Neural crest cell (in vitro differentiated cells): Measurements from ENCODE around the gene AADAC. TPM values are rescaled to one million over a fixed set of nuclear protein-coding genes. Genes with fewer than 3 reads are reported as not detected.
"Not testable (repeated sequence)": the region's sequence is repeated elsewhere in the genome, so short reads cannot be mapped to it uniquely, and the experiment has no call there.

ENCODE experiments used
- DNase-seq: peaks from one replicate; pipeline ENCODE4 v3.0.0; 2021; ENCODE audit warnings: low read depth, mixed read lengths, low spot score
- H3K27ac Mint-ChIP-seq: one replicate; pipeline ENCODE4 v1.8.0; 2021; ENCODE audit warnings: mild to moderate bottlenecking, mixed read lengths; ENCODE audit not compliant: unreplicated experiment
- H3K27me3 Mint-ChIP-seq: 2 replicates; pipeline ENCODE4 v1.8.0; 2021; ENCODE audit warnings: low read depth, mild to moderate bottlenecking, mixed read lengths
- H3K36me3 Mint-ChIP-seq: 2 replicates; pipeline ENCODE4 v1.8.0; 2021; ENCODE audit warnings: low read depth, mild to moderate bottlenecking, mixed read lengths
- H3K4me1 Mint-ChIP-seq: 2 replicates; pipeline ENCODE4 v1.8.0; 2021; ENCODE audit warnings: mixed read lengths
- H3K4me3 Mint-ChIP-seq: one replicate; pipeline ENCODE4 v1.8.0; 2021; ENCODE audit warnings: mild to moderate bottlenecking, mixed read lengths
- H3K9me3 Mint-ChIP-seq: 2 replicates; pipeline ENCODE4 v1.8.0; 2021; ENCODE audit warnings: mixed read lengths
- long read RNA-seq: library from polyadenylated mRNA; unstranded; transcript quantifications from one replicate; pipeline ENCODE4 v2.0.0, GENCODE V29; 2020
- total RNA-seq: library from RNA; stranded (reverse); gene quantifications from 2 replicates; pipeline ENCODE4 v1.2.1, GENCODE V29; 2021
- TF ChIP-seq, protein P1 (sequence below): fragments of 200-600 bp; sonication (generic); conservative IDR thresholded peaks from 2 replicates; pipeline ENCODE4 v1.5.0; 2021; ENCODE audit warnings: antibody characterized with exemption, mild to moderate bottlenecking

AADAC gene, protein sequence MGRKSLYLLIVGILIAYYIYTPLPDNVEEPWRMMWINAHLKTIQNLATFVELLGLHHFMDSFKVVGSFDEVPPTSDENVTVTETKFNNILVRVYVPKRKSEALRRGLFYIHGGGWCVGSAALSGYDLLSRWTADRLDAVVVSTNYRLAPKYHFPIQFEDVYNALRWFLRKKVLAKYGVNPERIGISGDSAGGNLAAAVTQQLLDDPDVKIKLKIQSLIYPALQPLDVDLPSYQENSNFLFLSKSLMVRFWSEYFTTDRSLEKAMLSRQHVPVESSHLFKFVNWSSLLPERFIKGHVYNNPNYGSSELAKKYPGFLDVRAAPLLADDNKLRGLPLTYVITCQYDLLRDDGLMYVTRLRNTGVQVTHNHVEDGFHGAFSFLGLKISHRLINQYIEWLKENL
- total RNA-seq, result not detected in 2 replicates
- long read RNA-seq, result 0 reads

DNA sequence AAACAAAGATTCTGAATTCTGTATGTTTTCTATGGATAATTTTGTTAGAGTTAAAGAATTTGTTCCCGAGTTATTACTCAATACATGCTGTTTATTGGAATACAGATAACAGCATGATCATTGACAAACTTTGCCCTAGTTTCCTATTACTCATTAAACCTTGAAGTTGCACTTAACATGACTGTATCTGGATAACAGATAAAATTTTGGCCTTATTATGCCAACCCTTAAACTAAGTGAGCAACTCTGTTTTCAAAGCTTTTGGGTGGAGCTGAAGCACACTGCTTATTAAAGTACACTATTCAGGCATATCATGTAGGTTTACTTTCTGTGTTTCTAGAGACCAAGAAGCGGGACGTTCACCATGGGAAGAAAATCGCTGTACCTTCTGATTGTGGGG is at the start of gene AADAC:
AADAC (plus strand) TSS at position 318 of the 400 bp plus-strand sequence; CDS start at position 365, 47 bp downstream.
- TF ChIP-seq, protein P1, sequence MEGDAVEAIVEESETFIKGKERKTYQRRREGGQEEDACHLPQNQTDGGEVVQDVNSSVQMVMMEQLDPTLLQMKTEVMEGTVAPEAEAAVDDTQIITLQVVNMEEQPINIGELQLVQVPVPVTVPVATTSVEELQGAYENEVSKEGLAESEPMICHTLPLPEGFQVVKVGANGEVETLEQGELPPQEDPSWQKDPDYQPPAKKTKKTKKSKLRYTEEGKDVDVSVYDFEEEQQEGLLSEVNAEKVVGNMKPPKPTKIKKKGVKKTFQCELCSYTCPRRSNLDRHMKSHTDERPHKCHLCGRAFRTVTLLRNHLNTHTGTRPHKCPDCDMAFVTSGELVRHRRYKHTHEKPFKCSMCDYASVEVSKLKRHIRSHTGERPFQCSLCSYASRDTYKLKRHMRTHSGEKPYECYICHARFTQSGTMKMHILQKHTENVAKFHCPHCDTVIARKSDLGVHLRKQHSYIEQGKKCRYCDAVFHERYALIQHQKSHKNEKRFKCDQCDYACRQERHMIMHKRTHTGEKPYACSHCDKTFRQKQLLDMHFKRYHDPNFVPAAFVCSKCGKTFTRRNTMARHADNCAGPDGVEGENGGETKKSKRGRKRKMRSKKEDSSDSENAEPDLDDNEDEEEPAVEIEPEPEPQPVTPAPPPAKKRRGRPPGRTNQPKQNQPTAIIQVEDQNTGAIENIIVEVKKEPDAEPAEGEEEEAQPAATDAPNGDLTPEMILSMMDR, result no peak
- no peak within 1 kb of the TSS for H3K27ac Mint-ChIP-seq
- H3K27me3 Mint-ChIP-seq, result no peaks in the 10 kb centered on the region
- no peaks in the 10 kb centered on the region for H3K4me1 Mint-ChIP-seq
- H3K4me3 Mint-ChIP-seq, result no peak within 1 kb of the TSS
- H3K9me3 Mint-ChIP-seq, result peaks cover 1% of the 10 kb centered on the region
- DNase-seq, result no peak
- no peaks in the 10 kb centered on the region for H3K36me3 Mint-ChIP-seq

DNA sequence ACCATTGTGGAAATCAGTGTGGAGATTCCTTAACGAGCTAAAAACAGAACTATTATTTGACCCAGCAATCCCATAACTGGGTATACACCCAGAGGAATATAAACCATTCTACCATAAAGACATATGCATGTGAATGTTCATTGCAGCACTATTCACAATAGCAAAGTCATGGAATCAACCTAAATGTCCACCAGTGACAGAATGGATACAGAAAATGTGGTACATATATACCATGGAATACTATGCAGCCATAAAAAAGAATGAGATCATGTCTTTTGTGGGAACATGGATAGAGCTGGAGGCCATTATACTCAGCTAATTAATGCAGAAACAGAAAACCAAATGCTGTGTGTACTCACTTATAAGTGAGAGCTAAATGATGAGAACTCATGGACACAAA is 49.2 kb upstream of the AADAC start:
- H3K27ac Mint-ChIP-seq, H3K4me1 Mint-ChIP-seq, H3K4me3 Mint-ChIP-seq, H3K27me3 Mint-ChIP-seq, DNase-seq, H3K36me3 Mint-ChIP-seq, H3K9me3 Mint-ChIP-seq: not testable (repeated sequence)

DNA sequence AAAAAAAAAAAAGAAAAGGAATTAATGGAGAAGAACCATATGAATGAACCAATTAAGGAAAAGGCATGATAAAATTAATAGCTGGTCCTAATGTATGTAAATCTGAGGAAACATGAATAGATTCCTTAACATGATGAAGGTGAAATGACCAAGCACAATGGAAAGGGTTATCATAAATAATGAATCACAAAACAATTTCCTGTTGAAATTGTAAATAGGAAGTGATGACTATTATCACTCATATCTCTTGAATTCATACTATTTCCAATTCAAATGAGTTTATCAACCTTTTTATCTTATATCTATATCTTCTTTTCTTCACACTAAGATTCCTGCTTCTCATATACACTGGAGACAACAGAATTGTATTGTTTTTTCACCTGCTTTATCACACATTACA is 48.2 kb upstream of the AADAC start:
- H3K36me3 Mint-ChIP-seq, result no peaks in the 10 kb centered on the region
- H3K27me3 Mint-ChIP-seq, result no peaks in the 10 kb centered on the region
- DNase-seq, result no peak
- H3K4me1 Mint-ChIP-seq, result peaks cover 7% of the 10 kb centered on the region
- H3K9me3 Mint-ChIP-seq, result no peaks in the 10 kb centered on the region
- H3K27ac Mint-ChIP-seq, result no peak overlapping the region
- H3K4me3 Mint-ChIP-seq, result no peak overlapping the region
- TF ChIP-seq, protein P1, result no peak

DNA sequence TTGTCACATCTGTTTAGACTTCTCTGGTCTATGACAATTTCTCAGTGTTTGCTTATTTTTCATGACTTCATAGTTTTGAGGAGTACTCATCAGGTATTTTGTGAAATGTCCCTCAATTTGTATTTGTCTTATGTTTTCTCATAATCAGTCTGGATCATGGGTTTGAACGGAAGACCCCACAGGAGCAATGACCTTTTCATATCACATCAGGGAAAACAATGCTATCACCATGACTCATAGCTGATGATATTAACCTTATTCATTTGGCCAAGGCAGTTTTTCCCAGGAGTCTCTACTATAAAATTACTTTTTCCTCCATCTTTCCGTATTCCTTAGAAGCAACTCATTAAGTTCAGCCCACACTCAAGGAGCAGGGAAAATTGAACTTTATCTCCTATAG is 47.5 kb upstream of the AADAC start:
- H3K36me3 Mint-ChIP-seq, result no peaks in the 10 kb centered on the region
- TF ChIP-seq, protein P1, result no peak
- H3K4me3 Mint-ChIP-seq, result no peak overlapping the region
- H3K9me3 Mint-ChIP-seq, result no peaks in the 10 kb centered on the region
- DNase-seq, result no peak
- no peak overlapping the region for H3K27ac Mint-ChIP-seq
- peaks cover 11% of the 10 kb centered on the region for H3K4me1 Mint-ChIP-seq
- no peaks in the 10 kb centered on the region for H3K27me3 Mint-ChIP-seq

DNA sequence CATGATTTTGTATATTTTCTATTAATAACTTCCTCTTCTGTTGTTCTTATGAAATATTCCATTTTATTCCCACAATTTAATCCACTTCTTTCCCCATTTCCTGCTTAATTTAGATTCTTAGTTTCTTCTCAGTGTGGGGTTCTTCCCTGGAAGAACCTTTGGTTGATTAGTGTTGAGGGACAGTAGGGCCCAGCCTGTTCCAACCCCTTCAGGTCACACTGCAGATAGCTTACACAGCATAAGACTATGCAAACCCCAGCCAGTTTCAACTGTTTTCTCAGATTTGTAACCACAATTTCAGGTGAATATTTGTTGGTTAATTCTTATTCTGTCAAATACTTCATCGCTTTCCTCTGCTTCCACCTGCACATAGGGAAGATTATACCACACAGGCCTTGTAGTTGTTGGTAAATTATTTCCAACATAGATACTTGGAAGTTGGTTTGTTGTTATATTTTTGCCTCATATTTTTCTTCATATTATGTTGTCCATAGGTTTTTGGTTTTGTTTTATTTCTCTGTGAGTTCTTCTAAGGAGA is 45.5 kb upstream of the AADAC start:
- Mint-ChIP-seq H3K4me3 (no peak overlapping the region), H3K27me3 (no peaks in the 10 kb centered on the region), H3K36me3 (no peaks in the 10 kb centered on the region), H3K27ac (no peak overlapping the region), H3K4me1 (peaks cover 11% of the 10 kb centered on the region), H3K9me3 (no peaks in the 10 kb centered on the region)
- no peak for DNase-seq
- TF ChIP-seq, protein P1, result no peak

DNA sequence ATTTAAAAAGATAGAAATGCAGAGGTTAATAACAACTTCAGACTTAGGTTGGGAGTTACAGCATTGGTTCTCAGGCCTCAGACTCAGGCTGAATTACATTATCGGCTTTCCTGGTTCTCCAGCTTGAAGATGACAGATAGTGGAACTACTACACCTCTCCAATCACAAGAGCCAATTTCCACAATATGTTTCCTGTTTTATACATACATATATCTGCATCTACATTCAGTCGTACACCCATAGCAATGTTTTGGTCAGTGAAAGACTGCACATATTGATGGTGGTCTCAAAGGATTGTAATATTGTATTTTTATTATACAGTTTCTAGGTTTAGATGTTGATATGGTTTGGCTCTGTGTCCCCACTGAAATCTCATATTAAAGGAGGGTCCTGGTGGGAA is 44.7 kb upstream of the AADAC start:
- Mint-ChIP-seq H3K4me1 (peaks cover 11% of the 10 kb centered on the region), H3K36me3 (no peaks in the 10 kb centered on the region), H3K4me3 (no peak overlapping the region), H3K27me3 (no peaks in the 10 kb centered on the region), H3K9me3 (no peaks in the 10 kb centered on the region), H3K27ac (no peak overlapping the region)
- TF ChIP-seq, protein P1, result no peak
- no peak for DNase-seq
